GM19035 (cell line): ENCODE data around the gene MALT1.
"Not testable (repeated sequence)": the region's sequence is repeated elsewhere in the genome, so short reads cannot be mapped to it uniquely, and the experiment has no call there.

Source experiments
- ATAC-seq: cut with Tn5 transposase; IDR thresholded peaks from one replicate; pipeline ENCODE4 v1.9.1; 2021; ENCODE audit not compliant: unreplicated experiment

MALT1 gene

DNA sequence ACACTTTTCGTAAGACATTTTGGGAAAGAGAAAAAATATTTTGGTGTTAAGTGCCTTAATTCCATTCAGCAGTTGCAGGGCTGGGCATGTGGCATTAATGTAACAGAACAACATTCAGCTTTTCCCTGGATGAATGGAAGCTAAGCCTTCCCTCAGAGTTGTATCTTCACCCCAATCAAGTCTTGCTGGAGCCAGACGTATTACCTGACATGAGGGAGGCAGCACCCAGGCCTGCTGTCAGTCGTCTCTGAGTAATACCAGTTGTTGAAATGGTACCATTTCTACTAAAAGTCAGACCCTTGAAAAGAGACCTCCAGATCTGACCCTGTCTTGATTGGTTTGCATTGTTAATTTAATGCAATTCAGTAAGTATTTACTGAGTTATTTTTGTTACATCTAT lies 57.5 kb downstream of the MALT1 start:
- no peak for ATAC-seq

DNA sequence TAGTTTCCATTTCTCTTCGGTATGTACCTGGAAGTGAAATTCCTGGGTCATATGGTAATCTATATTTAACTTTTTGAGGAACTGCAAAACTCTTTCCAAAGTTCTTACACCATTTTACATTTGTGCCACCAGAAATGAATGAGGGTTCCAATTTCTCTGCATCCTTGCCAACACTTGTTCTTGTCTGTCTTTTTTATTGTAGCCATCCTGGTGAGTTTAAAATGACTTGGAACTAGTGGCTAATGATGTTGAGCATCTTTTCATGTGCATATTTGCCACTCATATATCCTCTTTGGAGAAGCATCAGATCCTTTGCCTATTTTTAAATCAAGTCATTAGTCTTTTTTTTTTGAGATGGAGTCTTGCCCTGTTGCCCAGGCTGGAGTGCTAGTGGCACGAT lies 59.4 kb downstream of the MALT1 start:
- ATAC-seq = no peak

DNA sequence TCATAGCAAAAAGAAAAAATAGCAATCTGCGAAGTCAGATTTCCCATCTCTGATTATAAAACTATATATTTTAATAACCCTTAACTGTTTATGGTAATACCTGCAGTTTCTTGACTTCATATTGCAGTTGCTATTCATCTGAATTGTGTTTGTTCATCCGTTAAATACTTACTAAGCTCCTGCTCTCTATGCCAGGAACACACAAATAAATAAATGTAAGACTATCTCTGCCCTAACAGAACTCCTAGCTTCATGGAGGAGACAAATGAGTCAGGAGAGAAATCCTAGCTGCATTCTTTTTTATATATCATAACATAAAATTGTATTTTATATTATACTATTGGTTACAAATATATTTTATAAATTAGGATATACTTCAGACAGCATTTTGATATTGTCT lies 61.2 kb downstream of the MALT1 start:
- no peak for ATAC-seq

DNA sequence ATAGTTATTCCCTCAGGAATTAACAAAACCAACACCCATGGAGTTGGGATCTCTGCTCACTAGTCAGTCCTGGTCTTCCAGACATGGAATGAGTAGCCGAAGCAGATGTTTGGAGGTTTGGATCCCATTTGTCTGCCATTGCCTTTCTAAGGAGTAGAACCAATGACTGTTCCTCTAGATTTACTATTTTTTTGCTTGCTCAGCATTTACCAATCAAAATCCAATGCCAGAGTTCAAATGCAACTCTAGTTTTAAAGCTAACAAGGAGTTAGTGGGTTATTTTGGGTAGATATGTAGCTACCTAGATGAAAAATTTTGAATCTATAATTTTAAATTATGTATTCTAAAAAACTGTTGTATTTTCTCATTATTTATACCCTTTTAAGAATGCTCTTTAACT lies 62.6 kb downstream of the MALT1 start:
- ATAC-seq = no peak

DNA sequence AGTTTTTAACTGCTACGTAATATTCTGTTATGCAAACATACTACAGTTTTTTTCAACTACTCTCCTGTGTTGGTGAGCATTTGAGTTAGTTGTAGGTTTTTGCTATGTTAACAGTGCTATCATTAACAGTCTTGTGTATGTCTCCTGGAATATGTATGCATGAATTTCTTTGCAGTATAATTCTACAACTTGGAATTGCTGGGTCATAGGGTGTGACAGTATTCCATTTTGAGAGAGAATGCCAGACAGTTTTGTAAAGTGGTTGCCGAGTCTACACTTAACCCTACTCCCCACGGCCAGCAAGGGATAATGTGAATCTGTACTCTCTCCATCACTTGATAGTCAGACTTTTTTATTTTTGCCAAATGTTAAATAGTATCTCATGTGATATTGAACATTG lies 67.1 kb downstream of the MALT1 start:
- no peak for ATAC-seq

DNA sequence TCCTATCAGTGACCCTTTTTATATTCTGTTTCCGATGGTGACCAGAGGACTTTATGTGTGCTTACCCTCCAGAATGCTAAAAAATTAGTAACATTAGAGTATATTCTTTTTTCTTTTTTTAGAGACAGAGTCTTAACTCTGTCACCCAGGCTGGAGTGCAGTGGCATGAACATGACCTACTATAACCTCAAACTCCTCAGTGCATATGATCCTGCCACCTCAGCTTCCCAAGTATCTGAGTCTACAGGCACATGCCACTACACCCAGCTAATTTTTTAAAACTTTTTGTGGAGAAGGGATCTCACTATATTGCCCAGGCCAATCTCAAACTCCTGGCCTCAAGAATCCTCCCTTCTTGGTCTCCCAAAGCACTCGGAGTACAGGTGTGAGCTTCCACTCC lies 74.6 kb downstream of the MALT1 start:
- no peak for ATAC-seq

DNA sequence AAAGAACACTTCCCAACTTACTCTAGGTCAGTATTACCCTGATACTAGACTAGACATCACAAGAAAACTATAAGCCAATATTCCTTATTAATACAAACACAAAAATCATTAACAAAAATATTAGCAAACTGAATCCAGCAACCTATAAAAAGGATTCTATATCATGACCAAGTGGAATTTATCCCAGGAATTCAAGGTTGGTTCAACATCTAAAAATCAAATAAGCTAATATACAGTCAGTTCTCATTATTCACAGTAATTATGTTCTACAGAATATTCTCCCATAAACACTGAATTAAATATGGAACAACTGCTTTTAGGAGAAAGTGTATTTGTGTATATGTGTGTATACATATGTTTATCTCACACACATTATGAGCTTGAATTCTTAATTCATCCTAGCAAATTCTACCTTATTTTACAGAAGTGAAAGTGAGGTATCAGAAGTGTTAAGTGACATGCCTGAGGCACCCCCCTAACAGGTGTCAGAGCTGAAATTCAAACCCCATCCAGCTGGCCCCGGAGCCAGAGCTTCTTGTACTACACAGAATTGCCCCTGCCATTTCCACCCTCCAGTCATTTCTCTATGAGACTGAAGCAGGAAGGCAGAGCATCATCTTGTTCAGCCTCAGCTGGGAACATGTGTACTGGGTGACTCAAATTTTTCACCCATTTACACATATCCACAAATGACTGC lies 77.8 kb downstream of the MALT1 start:
- no peak for ATAC-seq

DNA sequence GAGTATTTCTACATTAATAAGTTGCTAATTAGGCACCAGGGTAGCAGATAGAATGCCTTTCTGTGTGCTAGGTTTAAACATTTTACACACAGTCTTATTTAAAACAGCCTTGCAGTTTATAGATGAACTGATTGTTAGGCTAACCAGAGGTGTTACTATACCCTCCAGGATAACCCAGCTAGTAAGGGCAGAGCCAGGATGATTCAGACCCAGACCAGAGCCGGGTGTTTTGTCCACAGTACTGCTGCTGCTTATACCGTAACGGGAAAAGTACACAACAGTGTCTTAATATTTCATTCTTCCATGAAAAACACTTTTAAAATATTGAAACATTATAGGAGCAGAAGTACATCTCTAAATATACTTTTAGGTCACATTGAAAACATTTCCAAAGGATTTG lies 82.7 kb downstream of the MALT1 start:
- no peak for ATAC-seq

DNA sequence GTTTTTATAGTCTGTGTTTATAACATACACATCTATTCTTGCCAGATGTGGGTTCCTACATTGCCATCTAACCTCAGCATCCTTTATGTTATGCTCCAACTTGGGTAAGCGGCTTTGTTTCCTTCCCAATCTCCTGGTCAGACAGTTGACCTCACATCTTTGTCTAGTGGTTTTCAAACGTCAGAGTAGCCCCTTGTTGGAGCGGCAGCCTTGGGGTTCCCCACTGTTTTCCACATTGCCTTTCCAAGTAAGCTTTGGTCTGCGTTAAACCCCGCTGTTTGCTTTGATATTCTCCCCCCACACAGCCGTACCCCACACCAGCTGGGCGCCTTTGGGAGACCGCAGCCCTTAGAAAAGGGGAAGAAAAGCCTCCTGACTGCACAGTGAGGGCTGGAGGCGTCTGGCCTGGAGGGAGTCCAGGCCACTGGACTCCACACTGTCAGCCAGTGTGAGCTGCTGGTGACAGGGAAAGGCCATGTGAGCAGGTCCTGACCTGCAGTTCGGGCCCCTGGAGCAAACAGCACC lies 83.3 kb downstream of the MALT1 start:
- ATAC-seq = no peak

DNA sequence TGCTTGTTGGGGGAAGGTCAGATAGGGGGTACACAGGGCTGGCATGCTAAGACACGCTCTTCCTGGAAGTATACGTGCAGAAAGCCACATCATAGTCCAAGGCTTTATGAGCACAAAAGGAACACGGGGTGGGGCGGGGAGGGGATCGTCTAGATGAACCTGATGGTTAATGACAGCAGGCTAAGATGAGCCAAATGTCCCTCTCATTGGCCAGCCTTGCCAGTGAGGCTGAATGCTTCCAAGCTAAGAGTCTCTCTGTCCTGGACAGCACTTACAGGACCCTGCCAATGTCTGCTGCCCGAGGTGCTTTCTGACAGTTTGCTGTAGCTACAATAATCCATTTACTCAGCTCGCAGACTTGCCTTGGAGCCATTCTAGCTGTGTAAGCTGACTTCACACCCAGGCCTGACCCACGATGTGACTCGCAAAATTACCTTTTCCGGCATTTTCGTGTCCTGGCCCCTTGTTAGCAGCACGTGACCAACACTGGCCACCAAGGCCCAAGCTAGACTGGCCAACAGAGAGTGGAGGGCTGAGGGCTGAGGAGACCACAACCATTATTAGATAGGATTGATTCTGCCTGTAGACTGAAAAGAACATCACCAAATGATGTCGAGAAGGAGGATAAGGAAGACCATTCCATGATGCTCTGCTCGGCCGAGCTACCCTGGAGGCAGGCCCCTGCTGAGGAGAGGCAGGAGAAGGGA lies 84.2 kb downstream of the MALT1 start:
- no peak for ATAC-seq

DNA sequence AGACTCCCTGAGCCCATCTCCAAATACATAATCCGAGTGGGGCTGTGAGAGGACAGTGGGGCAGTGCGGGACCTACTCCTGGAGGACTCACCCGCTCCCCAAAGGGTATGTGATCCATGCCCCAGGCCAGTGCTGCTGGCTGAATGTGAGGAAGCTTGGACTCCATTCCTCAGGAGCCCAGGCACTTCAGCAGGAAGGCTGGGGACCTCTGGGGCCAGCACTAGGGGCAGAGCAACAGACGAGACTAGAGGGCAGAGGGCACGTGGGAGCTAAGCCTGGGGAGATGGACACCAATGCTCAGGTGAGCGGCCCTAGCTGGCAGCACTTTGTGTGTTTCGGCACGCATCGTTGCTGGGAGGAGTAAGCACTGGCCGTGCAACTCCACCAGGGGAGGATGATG lies 84.9 kb downstream of the MALT1 start:
- ATAC-seq = no peak

DNA sequence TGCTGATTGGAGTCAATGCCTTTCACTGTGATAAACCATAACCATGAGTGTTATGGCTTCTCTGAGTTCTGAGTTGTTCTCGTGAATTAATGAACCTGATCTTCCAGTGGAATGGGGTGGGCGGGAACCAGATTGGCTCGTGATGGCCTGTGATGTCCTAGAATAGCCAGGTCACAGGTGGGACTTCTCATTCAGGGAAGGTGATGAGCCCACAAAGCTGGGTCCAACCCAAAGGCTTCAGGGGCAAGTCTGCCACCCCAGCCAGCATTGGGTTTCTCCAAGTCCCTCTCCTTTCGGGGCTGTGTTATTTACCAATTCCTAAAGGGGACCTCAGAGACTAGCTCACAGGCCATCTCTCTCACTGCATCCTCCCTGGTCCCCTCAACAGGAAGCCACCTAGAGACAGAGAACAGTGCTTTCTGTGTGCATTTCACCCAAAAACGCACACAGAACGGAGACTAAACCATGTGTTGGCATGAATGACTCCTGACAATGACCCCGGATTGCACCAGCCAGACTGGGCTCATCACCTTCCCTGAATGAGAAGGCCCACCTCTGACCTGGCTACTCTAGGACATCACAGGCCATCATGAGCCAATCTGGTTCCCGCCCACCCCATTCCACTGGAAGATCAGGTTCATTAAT lies 85.5 kb downstream of the MALT1 start:
- no peak for ATAC-seq

DNA sequence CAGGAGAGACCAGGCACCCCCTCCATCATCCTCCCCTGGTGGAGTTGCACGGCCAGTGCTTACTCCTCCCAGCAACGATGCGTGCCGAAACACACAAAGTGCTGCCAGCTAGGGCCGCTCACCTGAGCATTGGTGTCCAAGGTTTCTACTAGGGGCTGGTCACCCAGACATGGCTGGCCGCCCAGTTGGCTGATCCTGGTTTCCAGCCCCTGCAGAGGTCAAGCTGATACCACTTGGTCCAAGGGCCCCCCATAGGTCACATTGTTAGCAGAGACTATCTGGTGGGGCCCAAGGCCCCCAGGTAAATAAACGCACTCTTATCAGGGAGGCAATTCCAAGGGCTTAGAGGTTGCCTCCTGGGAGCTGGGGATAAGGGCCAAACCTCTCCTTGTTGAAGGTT lies 86.1 kb downstream of the MALT1 start:
- not testable (repeated sequence) for ATAC-seq

DNA sequence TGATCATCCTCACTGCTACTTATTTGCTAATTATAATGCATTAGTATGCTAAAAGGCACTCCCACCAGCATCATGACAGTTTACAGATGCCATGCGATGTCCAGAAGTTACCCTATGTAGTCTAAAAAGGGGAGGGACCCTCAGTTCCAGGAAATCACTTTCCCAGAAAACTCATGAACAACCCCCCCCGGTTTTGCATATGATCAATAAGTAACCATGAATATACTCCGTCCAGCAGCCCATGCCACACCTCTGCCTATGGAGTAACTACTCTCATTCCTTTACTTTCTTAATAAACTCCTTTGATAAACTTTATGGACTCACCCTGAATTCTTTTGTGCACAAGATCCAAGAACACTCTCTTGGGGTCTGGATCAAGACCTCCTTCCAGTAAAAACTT lies 86.8 kb downstream of the MALT1 start:
- ATAC-seq = no peak

DNA sequence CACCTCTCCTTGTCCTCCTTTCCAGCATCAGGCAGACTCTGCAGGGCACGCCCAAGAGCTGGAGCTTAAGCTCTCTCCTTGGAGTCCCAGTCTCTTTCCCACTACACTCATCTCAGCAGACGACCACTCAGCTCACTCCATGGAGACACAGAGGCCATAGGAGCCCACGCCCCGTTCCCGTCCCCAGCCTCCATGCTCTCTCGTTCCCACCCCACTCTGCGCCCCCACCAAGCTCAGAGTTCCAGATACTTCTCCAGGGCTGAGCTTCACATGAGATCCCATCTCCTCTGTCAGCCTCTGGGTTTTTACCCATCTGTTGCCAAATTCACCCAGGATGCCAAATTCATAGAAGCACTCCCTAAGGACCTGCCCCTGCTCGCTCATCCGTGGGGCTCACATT lies 87.3 kb downstream of the MALT1 start:
- no peak for ATAC-seq

DNA sequence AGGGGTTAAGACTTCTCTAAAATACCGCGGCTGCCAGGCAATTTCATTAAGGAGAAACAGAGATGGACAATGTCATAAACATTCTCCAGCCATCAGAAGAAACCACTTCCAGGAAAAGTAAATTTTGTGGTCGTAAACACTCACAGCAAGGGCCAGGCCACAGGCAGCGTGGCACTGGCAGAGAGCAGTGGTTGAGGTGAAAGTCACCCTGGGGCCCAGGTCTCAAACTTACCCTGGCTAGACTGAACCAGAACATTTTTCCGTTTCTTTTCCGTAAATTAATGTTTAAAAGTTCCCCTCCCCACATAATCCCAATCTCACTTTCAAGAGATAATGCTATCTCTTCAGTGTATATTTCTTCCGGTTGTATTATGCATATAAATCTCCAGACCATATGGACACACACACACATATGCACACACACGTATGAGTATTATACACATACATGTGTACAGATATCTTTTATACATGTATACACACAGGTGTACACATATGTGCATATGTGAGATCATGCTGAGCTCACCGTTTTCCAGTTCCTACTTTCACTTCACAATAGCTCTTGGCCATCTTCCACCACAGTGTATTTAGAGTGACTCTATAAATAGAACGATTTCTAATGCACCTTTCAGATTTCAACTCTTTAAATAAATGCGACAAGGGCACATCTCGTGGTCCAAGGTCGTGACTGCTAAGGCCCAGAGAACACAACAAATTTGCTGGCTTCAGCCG lies 90.1 kb downstream of the MALT1 start:
- peak; percentile 62 for ATAC-seq

DNA sequence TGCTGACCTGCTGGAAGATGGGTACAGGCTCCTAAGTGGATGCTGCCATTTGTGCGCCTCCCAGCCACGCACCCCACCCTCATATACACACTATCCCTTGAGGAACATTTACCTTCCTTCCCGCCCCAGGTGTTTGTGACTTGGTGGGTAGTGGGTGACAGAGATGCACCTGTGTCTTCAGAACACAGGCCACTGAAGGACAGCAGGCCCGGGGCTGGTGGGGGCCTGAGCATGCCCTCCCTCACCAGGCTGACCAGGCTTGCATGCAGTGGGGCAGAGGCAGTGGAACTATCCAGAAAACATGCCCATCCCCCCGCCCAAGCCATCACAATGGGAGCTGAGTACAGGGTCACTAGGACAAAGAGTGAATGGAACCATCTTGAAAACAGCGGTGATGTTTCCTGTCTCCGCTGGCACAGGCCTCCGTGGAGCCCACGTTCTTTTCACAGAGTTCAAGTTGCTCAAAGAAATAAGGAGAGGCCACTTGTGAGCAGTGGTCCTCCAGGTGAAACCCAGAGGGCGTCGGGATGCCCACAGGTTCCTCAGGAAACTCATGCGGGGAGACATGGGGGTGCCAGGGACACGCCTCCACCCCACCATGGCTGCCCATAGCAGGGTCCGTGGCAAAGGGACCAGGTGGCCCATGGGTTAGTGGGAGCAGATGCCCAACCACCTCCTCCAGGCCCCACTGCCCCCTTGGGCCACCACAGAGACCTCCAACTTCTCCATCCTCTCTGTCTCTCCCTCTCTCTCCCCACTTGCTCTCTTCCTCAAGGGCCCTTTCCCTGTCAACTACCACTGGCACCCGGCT lies 90.9 kb downstream of the MALT1 start:
- no peak for ATAC-seq

DNA sequence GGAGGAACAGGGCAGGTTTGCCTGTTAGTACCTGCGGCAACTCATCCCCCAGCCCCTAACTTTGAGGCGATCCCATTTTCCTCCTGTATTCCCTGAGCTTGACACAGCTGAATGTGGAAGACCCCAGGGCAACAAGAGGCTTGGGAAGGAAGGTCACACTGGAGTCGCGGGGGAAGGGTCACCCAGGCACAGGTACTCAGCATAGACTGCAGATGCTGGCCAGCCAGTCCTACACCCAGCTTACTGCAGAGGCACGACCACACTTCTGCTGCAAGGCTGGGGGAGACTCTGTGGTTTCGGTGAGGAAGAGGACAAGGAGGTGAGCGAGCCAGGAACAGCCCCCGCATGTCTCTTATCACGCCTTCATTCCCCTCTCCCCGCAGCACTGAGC lies 91.5 kb downstream of the MALT1 start:
- no peak for ATAC-seq

DNA sequence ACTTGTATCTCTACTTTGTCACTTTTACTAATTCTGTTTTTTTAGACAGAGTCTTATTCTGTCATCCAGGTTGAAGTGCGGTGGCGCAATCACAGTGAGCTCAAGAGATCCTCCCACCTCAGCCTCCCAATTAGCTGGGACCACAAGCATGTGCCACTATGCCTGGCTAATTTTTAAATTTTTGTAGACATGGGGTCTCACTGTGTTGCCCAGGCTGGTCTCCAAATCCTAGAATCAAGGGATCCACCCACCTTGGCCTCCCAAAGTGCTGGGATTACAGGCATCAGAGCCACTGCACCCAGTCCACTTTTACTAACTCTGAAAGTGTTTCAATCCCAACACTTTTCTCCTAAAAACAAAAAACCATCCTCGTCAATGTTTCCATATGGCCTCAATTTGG lies 94.9 kb downstream of the MALT1 start:
- ATAC-seq = no peak

DNA sequence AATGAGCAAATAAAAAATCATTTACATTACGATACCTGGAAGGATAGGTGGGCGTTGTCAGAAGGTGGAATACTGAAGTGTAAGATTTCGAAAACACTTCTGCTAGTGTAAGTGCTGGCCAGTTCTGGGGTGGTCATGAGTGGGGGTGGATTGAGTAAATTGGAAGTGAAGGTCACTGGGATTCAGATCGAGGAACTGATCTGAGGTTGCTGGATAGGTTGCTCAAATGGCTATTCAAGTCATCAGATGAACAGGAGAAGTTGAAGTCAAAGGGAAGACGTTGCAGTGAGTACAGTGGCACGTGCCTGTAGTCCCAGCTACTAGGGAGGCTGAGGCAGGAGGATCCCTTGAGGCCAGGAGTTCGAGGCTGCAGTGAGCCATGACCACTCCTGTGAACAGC lies 95.7 kb downstream of the MALT1 start:
- ATAC-seq = no peak
